ENCODE data around the gene KHK.
"Not testable (repeated sequence)": the region's sequence is repeated elsewhere in the genome, so short reads cannot be mapped to it uniquely, and the experiment has no call there.

DNA sequence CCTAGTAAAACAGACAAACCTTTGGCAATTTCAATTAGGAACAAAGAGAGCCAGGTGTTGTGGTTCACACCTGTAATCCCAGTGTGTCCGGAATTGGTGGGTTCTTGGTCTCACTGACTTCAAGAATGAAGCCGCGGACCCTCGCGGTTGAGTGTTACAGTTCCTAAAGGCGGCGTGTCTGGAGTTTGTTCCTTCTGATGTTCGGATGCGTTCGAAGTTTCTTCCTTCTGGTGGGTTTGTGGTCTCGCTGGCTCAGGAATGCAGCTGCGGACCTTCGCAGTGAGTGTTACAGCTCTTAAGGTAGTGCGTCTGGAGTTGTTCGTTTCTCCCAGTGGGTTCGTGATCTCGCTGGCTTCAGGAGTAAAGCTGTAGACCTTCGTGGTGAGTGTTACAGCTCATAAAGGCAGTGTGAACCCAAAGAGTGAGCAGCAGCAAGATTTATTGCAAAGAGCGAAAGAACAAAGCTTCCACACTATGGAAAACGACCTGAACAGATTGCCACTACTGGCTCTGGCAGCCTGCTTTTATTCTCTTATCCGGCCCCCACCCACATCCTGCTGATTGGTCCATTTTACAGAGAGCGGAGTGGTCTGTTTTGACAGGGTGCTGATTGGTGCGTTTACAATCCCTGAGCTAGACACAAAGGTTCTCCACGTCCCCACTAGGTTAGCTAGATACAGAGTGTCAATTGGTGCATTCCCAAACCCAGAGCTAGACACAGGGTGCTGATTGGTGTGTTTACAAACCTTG lies 24.2 kb downstream of the KHK start:
- TF ChIP-seq CTCF (IDR thresholded peaks at IDR 0.05); POLR2AphosphoS5 (IDR thresholded peaks at IDR 0.05; ENCODE audit: low read depth, low read length): not testable (repeated sequence)
- TF ChIP-seq, protein P1, sequence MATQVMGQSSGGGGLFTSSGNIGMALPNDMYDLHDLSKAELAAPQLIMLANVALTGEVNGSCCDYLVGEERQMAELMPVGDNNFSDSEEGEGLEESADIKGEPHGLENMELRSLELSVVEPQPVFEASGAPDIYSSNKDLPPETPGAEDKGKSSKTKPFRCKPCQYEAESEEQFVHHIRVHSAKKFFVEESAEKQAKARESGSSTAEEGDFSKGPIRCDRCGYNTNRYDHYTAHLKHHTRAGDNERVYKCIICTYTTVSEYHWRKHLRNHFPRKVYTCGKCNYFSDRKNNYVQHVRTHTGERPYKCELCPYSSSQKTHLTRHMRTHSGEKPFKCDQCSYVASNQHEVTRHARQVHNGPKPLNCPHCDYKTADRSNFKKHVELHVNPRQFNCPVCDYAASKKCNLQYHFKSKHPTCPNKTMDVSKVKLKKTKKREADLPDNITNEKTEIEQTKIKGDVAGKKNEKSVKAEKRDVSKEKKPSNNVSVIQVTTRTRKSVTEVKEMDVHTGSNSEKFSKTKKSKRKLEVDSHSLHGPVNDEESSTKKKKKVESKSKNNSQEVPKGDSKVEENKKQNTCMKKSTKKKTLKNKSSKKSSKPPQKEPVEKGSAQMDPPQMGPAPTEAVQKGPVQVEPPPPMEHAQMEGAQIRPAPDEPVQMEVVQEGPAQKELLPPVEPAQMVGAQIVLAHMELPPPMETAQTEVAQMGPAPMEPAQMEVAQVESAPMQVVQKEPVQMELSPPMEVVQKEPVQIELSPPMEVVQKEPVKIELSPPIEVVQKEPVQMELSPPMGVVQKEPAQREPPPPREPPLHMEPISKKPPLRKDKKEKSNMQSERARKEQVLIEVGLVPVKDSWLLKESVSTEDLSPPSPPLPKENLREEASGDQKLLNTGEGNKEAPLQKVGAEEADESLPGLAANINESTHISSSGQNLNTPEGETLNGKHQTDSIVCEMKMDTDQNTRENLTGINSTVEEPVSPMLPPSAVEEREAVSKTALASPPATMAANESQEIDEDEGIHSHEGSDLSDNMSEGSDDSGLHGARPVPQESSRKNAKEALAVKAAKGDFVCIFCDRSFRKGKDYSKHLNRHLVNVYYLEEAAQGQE (IDR thresholded peaks at IDR 0.05; ENCODE audit: insufficient read depth in 1 of 2, low read depth in 2 of 2, low read length in 1 of 2) = not testable (repeated sequence)

All from Panc1 (cell line).